Activated T-cell treated with anti-CD3 and anti-CD28 coated beads, Interleukin-2, amount 50 U/mL, for 72 hours (primary cell): ENCODE results near the gene MEGF9. TPM values are rescaled to one million over a fixed set of nuclear protein-coding genes. Genes with fewer than 3 reads are reported as not detected.

Experiments
- ATAC-seq, 2 donors: fragments of 150-1000 bp; cut with Tn5 transposase; replicated peaks in 1 of 2; 2 replicates each; pipeline ENCODE4 v1.10.0; 2021; ENCODE audit warnings: moderate library complexity in 2 of 2, mild to moderate bottlenecking in 1 of 2
- DNase-seq, 2 donors: peaks; one replicate each; pipeline ENCODE4 v3.0.0; 2021 to 2022; ENCODE audit warnings: mixed read lengths in 1 of 2
- H3K27ac Mint-ChIP-seq: one replicate; pipeline ENCODE4 v1.8.0; 2022; ENCODE audit warnings: mild to moderate bottlenecking, moderate library complexity, mixed read lengths
- H3K27me3 Mint-ChIP-seq: one replicate; pipeline ENCODE4 v1.8.0; 2022; ENCODE audit warnings: low read depth, mixed read lengths
- H3K36me3 Mint-ChIP-seq, 2 donors: one replicate each; pipeline ENCODE4 v1.8.0; 2022; ENCODE audit warnings: mixed read lengths in 2 of 2, mild to moderate bottlenecking in 1 of 2; ENCODE audit not compliant: insufficient read depth in 2 of 2
- H3K4me1 Mint-ChIP-seq: one replicate; pipeline ENCODE4 v1.8.0; 2022; ENCODE audit warnings: low read depth, mixed read lengths
- H3K4me3 Mint-ChIP-seq, 2 donors: one replicate each; pipeline ENCODE4 v1.8.0; 2022; ENCODE audit warnings: mild to moderate bottlenecking in 2 of 2, mixed read lengths in 2 of 2, moderate library complexity in 2 of 2
- H3K9me3 Mint-ChIP-seq, 2 donors: one replicate each; pipeline ENCODE4 v1.8.0; 2022; ENCODE audit warnings: mixed read lengths in 2 of 2
- total RNA-seq, 2 donors: library from RNA; stranded (reverse); gene quantifications; one replicate each; pipeline ENCODE4 v1.2.3, GENCODE V29; 2022

Gene MEGF9
- total RNA-seq, 2 donors from 2014 or later = 5.5 to 7.4 TPM

- no peaks in the 10 kb centered on the region for H3K9me3 Mint-ChIP-seq
- ATAC-seq (no peak), DNase-seq (no peak)
- no peaks in the 10 kb centered on the region for H3K27me3 Mint-ChIP-seq
- H3K27ac Mint-ChIP-seq = no peak overlapping the region
- H3K36me3 Mint-ChIP-seq = peaks cover 0 to 1% of the 10 kb centered on the region in 2 donors
- no peaks in the 10 kb centered on the region for H3K4me1 Mint-ChIP-seq
- no peak overlapping the region for H3K4me3 Mint-ChIP-seq
Measured at GRCh38 chr9:120741701-120742100, 27.4 kb upstream of the MEGF9 start.

GRCh38 chr9:120741191-120741590, 26.9 kb upstream of the MEGF9 start:
- Mint-ChIP-seq H3K27ac (no peak overlapping the region), H3K4me1 (no peaks in the 10 kb centered on the region), H3K9me3 (no peaks in the 10 kb centered on the region), H3K27me3 (no peaks in the 10 kb centered on the region), H3K4me3 (no peak overlapping the region), H3K36me3 (peaks cover 0 to 1% of the 10 kb centered on the region in 2 donors)
- DNase-seq = no peak
- ATAC-seq = no peak

- Mint-ChIP-seq H3K9me3 (no peaks in the 10 kb centered on the region), H3K27ac (no peak overlapping the region), H3K4me1 (no peaks in the 10 kb centered on the region), H3K4me3 (no peak overlapping the region), H3K27me3 (no peaks in the 10 kb centered on the region), H3K36me3 (no peaks in the 10 kb centered on the region)
- no peak for DNase-seq
- no peak for ATAC-seq
Measured at GRCh38 chr9:120740132-120740531, 25.9 kb upstream of the MEGF9 start.

- Mint-ChIP-seq H3K36me3 (no peaks in the 10 kb centered on the region), H3K4me1 (no peaks in the 10 kb centered on the region), H3K27me3 (no peaks in the 10 kb centered on the region), H3K27ac (no peak overlapping the region), H3K9me3 (no peaks in the 10 kb centered on the region), H3K4me3 (no peak overlapping the region)
- DNase-seq (no peak), ATAC-seq (no peak)
Measured at GRCh38 chr9:120737416-120738165, 23.3 kb upstream of the MEGF9 start.

GRCh38 chr9:120736881-120737280, 22.6 kb upstream of the MEGF9 start:
- Mint-ChIP-seq H3K27ac (no peak overlapping the region), H3K36me3 (no peaks in the 10 kb centered on the region), H3K4me3 (no peak overlapping the region), H3K9me3 (no peaks in the 10 kb centered on the region), H3K27me3 (no peaks in the 10 kb centered on the region), H3K4me1 (no peaks in the 10 kb centered on the region)
- no peak for DNase-seq
- no peak for ATAC-seq

- DNase-seq (no peak), ATAC-seq (no peak)
- Mint-ChIP-seq H3K4me1 (no peaks in the 10 kb centered on the region), H3K9me3 (no peaks in the 10 kb centered on the region), H3K27ac (no peak overlapping the region), H3K4me3 (no peak overlapping the region), H3K36me3 (no peaks in the 10 kb centered on the region), H3K27me3 (no peaks in the 10 kb centered on the region)
Measured at GRCh38 chr9:120735415-120736126, 21.3 kb upstream of the MEGF9 start.

GRCh38 chr9:120734607-120735410, 20.5 kb upstream of the MEGF9 start:
- H3K4me1 Mint-ChIP-seq = no peaks in the 10 kb centered on the region
- H3K9me3 Mint-ChIP-seq = no peaks in the 10 kb centered on the region
- no peaks in the 10 kb centered on the region for H3K27me3 Mint-ChIP-seq
- no peaks in the 10 kb centered on the region for H3K36me3 Mint-ChIP-seq
- no peak for ATAC-seq
- H3K27ac Mint-ChIP-seq = no peak overlapping the region
- DNase-seq = no peak
- no peak overlapping the region for H3K4me3 Mint-ChIP-seq

- Mint-ChIP-seq H3K27ac (no peak overlapping the region), H3K36me3 (no peaks in the 10 kb centered on the region), H3K4me1 (no peaks in the 10 kb centered on the region), H3K27me3 (no peaks in the 10 kb centered on the region), H3K4me3 (no peak overlapping the region), H3K9me3 (no peaks in the 10 kb centered on the region)
- DNase-seq (no peak), ATAC-seq (no peak)
Measured at GRCh38 chr9:120733190-120733589, 18.9 kb upstream of the MEGF9 start.

- Mint-ChIP-seq H3K36me3 (no peaks in the 10 kb centered on the region), H3K27me3 (no peaks in the 10 kb centered on the region), H3K9me3 (no peaks in the 10 kb centered on the region), H3K27ac (no peak overlapping the region), H3K4me3 (no peak overlapping the region), H3K4me1 (peaks cover 8% of the 10 kb centered on the region)
- no peak for DNase-seq
- ATAC-seq = no peak
Measured at GRCh38 chr9:120730654-120731514, 16.6 kb upstream of the MEGF9 start.

GRCh38 chr9:120729791-120730241, 15.5 kb upstream of the MEGF9 start:
- DNase-seq = no peak
- H3K4me1 Mint-ChIP-seq = peaks cover 8% of the 10 kb centered on the region
- H3K36me3 Mint-ChIP-seq = no peaks in the 10 kb centered on the region
- H3K4me3 Mint-ChIP-seq = no peak overlapping the region
- ATAC-seq = peak in 1 of 2 donors; percentile 28
- H3K27me3 Mint-ChIP-seq = no peaks in the 10 kb centered on the region
- no peak overlapping the region for H3K27ac Mint-ChIP-seq
- no peaks in the 10 kb centered on the region for H3K9me3 Mint-ChIP-seq

GRCh38 chr9:120726484-120726883, 12.2 kb upstream of the MEGF9 start:
- peak in 1 of 2 donors; percentile 26 for ATAC-seq
- Mint-ChIP-seq H3K4me3 (no peak overlapping the region), H3K27me3 (no peaks in the 10 kb centered on the region)

GRCh38 chr9:120725907-120726306, 11.6 kb upstream of the MEGF9 start:
- Mint-ChIP-seq H3K4me1 (peaks cover 8% of the 10 kb centered on the region), H3K27ac (no peak overlapping the region), H3K27me3 (no peaks in the 10 kb centered on the region)

More at GRCh38 chr9:120726484-120726883, 12.2 kb upstream of the MEGF9 start:
- H3K4me1 Mint-ChIP-seq = peaks cover 8% of the 10 kb centered on the region
- DNase-seq = no peak
- H3K36me3 Mint-ChIP-seq = no peaks in the 10 kb centered on the region
- H3K9me3 Mint-ChIP-seq = no peaks in the 10 kb centered on the region
- peak overlapping the region; percentile 3 for H3K27ac Mint-ChIP-seq

More at GRCh38 chr9:120725907-120726306, 11.6 kb upstream of the MEGF9 start:
- H3K36me3 Mint-ChIP-seq = no peaks in the 10 kb centered on the region
- H3K9me3 Mint-ChIP-seq = no peaks in the 10 kb centered on the region
- no peak for DNase-seq
- no peak for ATAC-seq
- no peak overlapping the region for H3K4me3 Mint-ChIP-seq
